Measurements from ENCODE around the gene TMEM131L.

DNA sequence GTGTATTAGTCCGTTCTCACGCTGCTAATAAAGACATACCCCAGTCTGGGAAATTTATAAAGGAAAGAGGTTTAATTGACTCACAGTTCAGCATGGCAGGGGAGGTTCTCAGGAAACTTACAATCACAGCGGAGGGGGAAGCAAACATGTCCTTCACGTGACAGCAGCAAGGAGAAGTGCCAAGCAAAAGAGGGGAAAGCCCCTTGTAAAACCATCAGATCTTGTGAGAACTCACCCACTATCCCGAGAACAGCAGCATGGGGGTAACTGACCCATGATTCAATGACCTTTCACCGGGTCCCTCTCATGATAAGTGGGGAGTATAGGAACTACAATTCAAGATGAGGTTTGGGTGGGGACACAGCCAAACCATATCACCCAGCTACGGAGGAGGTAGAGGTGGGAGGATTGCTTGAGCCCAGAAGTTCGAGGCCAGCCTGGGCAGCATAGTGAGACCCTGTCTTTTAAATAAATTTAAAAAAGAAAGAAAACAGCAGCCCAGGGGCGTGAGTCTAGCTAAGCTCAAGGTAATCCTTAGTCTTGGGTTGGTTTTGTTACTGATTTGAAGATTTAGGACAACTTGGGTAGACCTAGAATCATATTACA, 46.4 kb upstream of the TMEM131L start:
- TF ChIP-seq, protein P1, sequence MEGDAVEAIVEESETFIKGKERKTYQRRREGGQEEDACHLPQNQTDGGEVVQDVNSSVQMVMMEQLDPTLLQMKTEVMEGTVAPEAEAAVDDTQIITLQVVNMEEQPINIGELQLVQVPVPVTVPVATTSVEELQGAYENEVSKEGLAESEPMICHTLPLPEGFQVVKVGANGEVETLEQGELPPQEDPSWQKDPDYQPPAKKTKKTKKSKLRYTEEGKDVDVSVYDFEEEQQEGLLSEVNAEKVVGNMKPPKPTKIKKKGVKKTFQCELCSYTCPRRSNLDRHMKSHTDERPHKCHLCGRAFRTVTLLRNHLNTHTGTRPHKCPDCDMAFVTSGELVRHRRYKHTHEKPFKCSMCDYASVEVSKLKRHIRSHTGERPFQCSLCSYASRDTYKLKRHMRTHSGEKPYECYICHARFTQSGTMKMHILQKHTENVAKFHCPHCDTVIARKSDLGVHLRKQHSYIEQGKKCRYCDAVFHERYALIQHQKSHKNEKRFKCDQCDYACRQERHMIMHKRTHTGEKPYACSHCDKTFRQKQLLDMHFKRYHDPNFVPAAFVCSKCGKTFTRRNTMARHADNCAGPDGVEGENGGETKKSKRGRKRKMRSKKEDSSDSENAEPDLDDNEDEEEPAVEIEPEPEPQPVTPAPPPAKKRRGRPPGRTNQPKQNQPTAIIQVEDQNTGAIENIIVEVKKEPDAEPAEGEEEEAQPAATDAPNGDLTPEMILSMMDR (IDR thresholded peaks at IDR 0.05), result no peak
- no peak for TF ChIP-seq POLR2A (IDR thresholded peaks at IDR 0.05)

All from testis (tissue), 2 donors.